ENCODE data around the gene TLE5.

GRCh38 chr19:3015126-3016057 is 46.9 kb downstream of the TLE5 start:
- TF ChIP-seq CTCF (optimal IDR thresholded peaks at IDR 0.05 in 1 of 3, IDR thresholded peaks at IDR 0.05 in 1 of 3, conservative IDR thresholded peaks at IDR 0.05 in 1 of 3; ENCODE audit: extremely low read depth in 1 of 3, insufficient read depth in 2 of 3, low read length in 3 of 3) (no peak), EZH2 (IDR thresholded peaks at IDR 0.05; ENCODE audit: low read length) (no peak)

Data from keratinocyte (primary cell).